ENCODE results near the gene GET3. TPM values are rescaled to one million over a fixed set of nuclear protein-coding genes. Genes with fewer than 3 reads are reported as not detected.

Gene GET3
- total and polyA plus RNA-seq, 2 of the 13 experiments (the other 11 are each of a cell fraction or from before 2014, with no cell fraction given) = 57.7 to 59.4 TPM

DNA sequence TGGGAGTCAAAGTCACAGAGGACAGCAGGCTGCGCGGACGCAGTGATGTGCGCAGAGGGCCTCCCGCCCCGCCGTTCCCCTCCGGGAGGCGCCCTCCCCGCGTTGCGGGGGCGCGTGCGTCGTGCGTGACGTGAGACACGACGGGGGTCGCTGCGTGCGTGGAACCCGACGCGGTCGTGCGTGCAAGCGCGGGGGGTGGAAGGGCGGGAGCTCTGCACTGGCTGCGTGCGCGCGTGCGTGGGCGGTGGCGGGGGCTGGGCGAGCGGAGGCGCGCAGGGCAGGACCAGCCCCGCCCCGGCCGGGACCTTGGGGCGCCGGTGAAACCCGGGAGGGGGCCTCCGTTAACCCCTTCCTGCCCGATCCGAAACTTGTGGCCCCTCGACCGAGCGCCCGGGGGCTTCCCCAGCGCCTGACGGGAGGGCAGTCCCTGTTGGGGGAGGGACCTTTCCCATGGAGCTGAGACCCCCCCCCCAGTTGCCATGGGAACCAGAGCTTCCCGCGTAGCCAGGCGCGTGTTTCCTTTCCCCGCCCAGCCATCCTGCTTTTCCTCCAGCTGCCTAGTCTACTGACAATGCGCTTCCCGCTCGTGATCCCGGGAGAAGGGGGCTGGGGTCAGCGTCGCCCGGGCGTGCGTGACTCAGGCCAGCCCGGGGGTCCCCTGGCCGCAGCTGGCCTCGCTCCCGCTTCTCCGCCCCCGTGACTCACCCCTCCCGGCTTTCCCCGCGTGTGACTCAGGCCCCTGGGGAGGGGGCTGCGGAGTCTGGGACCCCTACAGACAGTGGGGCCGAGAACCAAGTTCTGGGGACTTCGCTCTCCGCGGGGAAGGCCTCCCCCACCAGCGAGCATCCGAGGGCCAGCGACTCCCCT, 45.4 kb downstream of the GET3 start (continued):
- no peak for TF ChIP-seq ATF1 (CRISPR knock-in tag; IDR thresholded peaks at IDR 0.05)
- no peak; the same call in 1 of the 2 replicates for TF ChIP-seq SP5 (CRISPR knock-in tag; IDR thresholded peaks at IDR 0.05; ENCODE audit: borderline replicate concordance, low read depth)
- no peak for TF ChIP-seq ZGPAT (CRISPR knock-in tag; IDR thresholded peaks at IDR 0.05)
- TF ChIP-seq ISL2 (CRISPR knock-in tag; IDR thresholded peaks at IDR 0.05) = no peak
- TF ChIP-seq CENPT (CRISPR knock-in tag; IDR thresholded peaks at IDR 0.05; ENCODE audit: low read depth) = peak; percentile 65; the same call in 1 of the 2 replicates
- no peak for TF ChIP-seq CCAR2 (optimal IDR thresholded peaks at IDR 0.05; ENCODE audit: low read depth, low read length)
- peak; percentile 88; the same call in 1 of the 2 replicates for TF ChIP-seq ZSCAN21 (CRISPR knock-in tag; IDR thresholded peaks at IDR 0.05; ENCODE audit: borderline replicate concordance)
- no peak for TF ChIP-seq ZNF781 (CRISPR knock-in tag; IDR thresholded peaks at IDR 0.05; ENCODE audit: borderline replicate concordance, not compliant biosample characterization)
- no peak for TF ChIP-seq ZKSCAN5 (CRISPR knock-in tag; IDR thresholded peaks at IDR 0.05)
- TF ChIP-seq, protein P1, sequence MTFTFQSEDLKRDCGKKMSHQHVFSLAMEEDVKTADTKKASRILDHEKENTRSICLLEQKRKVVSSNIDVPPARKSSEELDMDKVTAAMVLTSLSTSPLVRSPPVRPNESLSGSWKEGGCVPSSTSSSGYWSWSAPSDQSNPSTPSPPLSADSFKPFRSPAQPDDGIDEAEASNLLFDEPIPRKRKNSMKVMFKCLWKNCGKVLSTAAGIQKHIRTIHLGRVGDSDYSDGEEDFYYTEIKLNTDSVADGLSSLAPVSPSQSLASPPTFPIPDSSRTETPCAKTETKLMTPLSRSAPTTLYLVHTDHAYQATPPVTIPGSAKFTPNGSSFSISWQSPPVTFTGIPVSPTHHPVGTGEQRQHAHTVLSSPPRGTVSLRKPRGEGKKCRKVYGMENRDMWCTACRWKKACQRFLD (CRISPR knock-in tag; IDR thresholded peaks at IDR 0.05; ENCODE audit: borderline replicate concordance) = no peak
- no peak for TF ChIP-seq ZNF546 (CRISPR knock-in tag; conservative IDR thresholded peaks at IDR 0.05)
- no peak for TF ChIP-seq ONECUT2 (CRISPR knock-in tag; IDR thresholded peaks at IDR 0.05)
- TF ChIP-seq ZFAT (CRISPR knock-in tag; conservative IDR thresholded peaks at IDR 0.05) = no peak
- TF ChIP-seq ARID4A (CRISPR knock-in tag; IDR thresholded peaks at IDR 0.05; ENCODE audit: borderline replicate concordance) = peak; percentile 58
- no peak for TF ChIP-seq KAT7 (CRISPR knock-in tag; IDR thresholded peaks at IDR 0.05; ENCODE audit: borderline replicate concordance)
- no peak for TF ChIP-seq ZNF263 (CRISPR knock-in tag; IDR thresholded peaks at IDR 0.05)
- TF ChIP-seq MBNL3 (CRISPR knock-in tag; conservative IDR thresholded peaks at IDR 0.05) = no peak
- no peak for TF ChIP-seq ZNF782 (CRISPR knock-in tag; IDR thresholded peaks at IDR 0.05; ENCODE audit: borderline replicate concordance)
- TF ChIP-seq DRAP1 (CRISPR knock-in tag; IDR thresholded peaks at IDR 0.05) = no peak
- no peak for TF ChIP-seq ZNF33B (CRISPR knock-in tag; IDR thresholded peaks at IDR 0.05)
- TF ChIP-seq ZFX (CRISPR knock-in tag; IDR thresholded peaks at IDR 0.05; ENCODE audit: low read depth) = no peak
- TF ChIP-seq ATF7-NPFF (CRISPR knock-in tag; IDR thresholded peaks at IDR 0.05; ENCODE audit: low read depth) = no peak

Data from HepG2 (cell line).